Hepatocyte (in vitro differentiated cells): ENCODE data around the gene VPS54.

ENCODE experiments used
- CTCF ChIP-seq: fragments of 200-600 bp; sonication (generic); IDR thresholded peaks from 2 replicates; pipeline ENCODE4 v1.5.1; 2016; ENCODE audit warnings: antibody characterized with exemption, mild to moderate bottlenecking; ENCODE audit not compliant: poor library complexity
- EZH2 ChIP-seq: fragments of 200-600 bp; sonication (generic); IDR thresholded peaks from 2 replicates; pipeline ENCODE4 v1.6.1; 2016; ENCODE audit warnings: antibody characterized with exemption, mild to moderate bottlenecking, borderline replicate concordance
- EZH2phosphoT487 ChIP-seq: fragments of 200-600 bp; sonication (generic); IDR thresholded peaks from one replicate; pipeline ENCODE4 v1.6.1; 2018; ENCODE audit warnings: antibody characterized with exemption, mild to moderate bottlenecking, low read depth, moderate library complexity; ENCODE audit not compliant: unreplicated experiment, severe bottlenecking

- TF ChIP-seq CTCF (no peak), EZH2 (no peak), EZH2phosphoT487 (no peak)
These were observed 143.5 kb downstream of the VPS54 start for GRCh38 chr2:63875559-63876245.
